ENCODE data around the gene AUTS2.

Gene AUTS2

GRCh38 chr7:70777251-70777650 lies 1179.0 kb downstream of the AUTS2 start:
- no peak for DNase-seq (ENCODE audit: low read depth)

DNA sequence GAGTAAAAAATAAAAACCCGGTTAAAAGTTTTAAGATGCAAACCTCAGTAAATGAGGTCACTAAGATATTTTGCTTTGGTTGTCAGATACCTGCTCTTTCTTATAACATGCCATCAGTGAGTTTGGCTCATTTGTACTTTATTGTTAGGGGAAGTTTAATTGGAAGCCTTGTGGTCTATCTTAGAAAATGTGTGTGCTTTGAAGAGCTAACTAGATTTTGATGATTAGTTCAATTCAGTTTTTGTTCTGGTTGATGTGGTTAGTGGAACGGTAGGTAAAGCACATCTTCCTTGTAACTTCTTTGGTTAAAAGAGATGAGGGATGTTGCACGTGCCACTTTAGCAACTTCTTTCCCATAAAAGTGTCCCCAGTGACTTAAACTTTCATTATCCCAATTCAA lies 1180.3 kb downstream of the AUTS2 start:
- DNase-seq (ENCODE audit: low read depth) = no peak

- no peak for DNase-seq (ENCODE audit: low read depth)
Measured at GRCh38 chr7:70779321-70779720, 1181.0 kb downstream of the AUTS2 start.

GRCh38 chr7:70781922-70782311 lies 1183.6 kb downstream of the AUTS2 start:
- no peak for DNase-seq (ENCODE audit: low read depth)

DNA sequence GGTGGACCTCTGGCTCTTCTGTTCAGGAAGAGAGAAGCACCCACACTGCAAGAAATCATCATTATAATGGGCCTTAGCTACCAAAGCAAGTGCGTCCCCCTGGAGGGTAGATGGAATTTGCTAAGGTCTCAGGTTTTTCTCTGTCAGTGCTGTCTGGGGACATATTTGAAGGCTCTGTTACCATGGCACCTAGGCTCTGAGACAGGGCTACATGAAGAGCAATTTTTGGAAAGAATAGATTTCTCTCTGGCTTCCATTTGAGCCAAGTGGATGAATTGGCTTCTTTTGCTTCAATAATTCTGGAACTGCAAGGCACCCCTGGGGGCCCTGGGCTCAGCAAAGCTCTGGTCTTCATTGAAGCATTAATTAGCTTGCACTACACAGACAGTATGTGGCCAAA lies 1184.5 kb downstream of the AUTS2 start:
- DNase-seq (ENCODE audit: low read depth) = no peak

DNA sequence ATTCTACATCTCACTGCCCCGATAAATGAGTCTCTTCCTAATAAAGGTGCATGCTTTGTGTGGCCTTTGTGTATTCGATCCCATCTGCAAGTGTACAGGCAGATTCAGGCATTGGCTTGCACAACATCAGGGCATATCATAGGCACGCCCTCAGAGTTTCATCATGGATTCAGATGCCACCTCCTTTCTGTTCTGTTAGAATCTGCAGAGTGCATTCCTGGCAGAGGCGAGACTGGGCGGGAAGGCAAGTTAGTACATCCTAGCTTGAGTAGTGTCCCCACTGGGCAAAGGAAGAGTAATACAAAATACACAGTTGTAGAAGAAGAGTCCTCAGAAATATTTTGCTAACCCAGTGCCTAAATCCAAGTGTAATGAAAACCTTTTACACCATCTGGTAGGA lies 1187.2 kb downstream of the AUTS2 start:
- no peak for DNase-seq (ENCODE audit: low read depth)

DNA sequence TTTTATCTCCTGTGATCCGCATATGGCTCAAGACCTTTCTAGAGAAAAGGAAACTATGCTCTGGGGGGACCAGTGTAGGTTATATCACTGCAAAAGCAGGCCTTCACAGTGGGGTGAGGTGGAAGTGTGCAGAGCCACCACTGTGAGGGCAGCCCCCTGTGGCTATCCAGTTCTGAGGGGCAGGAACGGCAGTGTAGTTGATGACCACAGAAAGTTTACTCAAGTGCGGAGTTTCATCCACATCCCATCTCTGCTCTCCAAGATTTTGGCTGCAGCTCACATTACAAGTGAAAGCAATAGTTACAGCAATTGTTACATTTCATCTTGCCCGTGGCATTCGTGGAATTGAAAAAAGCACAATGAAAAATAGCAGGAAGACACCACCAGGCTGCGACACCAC lies 1187.8 kb downstream of the AUTS2 start:
- DNase-seq (ENCODE audit: low read depth) = no peak

GRCh38 chr7:70787286-70787685 lies 1189.0 kb downstream of the AUTS2 start:
- no peak for DNase-seq (ENCODE audit: low read depth)

GRCh38 chr7:70787771-70788170 lies 1189.5 kb downstream of the AUTS2 start:
- DNase-seq (ENCODE audit: low read depth) = no peak

- peak; percentile 2 for DNase-seq (ENCODE audit: low read depth)
Measured at GRCh38 chr7:70788276-70788675, 1190.0 kb downstream of the AUTS2 start.

DNA sequence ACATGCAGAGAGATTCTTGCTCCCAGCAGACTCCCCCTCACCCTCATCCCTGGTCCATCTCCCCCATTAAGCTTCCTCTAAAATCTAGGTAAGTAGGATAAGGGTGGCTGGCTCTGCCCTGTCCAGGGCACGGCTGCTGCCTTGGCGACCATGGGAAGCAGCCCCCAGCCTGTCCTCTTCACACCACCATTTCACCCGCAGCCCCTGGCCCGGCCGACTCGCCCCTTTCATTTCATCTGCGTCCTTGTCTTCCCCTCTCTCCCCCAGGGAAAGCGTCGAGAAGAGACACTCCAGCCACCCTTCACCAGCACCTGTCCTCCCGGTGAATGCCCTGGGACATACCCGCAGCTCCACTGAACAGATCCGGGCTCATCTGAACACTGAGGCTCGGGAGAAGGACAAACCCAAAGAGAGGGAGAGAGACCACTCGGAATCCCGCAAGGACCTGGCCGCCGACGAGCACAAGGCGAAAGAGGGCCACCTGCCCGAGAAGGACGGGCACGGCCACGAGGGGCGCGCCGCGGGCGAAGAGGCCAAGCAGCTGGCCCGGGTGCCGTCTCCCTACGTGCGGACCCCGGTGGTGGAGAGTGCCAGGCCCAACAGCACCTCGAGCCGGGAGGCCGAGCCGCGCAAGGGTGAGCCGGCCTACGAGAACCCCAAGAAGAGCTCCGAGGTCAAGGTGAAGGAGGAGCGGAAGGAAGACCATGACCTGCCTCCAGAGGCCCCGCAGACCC lies 1191.4 kb downstream of the AUTS2 start:
- DNase-seq (ENCODE audit: low read depth) = no peak

- DNase-seq (ENCODE audit: low read depth) = no peak
Measured at GRCh38 chr7:70790215-70791073, 1192.2 kb downstream of the AUTS2 start.

- DNase-seq (ENCODE audit: low read depth) = no peak
Measured at GRCh38 chr7:70791341-70791740, 1193.1 kb downstream of the AUTS2 start.

DNA sequence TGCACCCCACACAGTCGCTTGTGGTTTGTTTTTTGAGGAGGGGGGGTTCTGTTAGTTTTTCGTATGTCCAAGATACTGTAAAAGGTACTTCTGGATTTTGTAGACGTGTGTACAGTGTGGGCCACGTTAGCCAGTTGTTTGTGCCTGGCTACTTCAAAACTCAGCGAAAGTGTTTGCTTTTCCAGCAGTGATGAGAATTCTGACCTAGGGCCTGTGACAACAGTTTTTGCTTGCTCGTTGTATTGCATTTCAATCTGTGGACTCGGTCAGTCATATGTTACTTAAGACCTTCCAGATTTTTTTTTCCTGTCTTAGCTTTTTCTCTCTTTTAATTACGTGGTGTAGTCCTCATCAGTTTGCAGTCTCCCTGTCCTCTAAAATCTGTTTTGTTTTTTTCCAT lies 1194.8 kb downstream of the AUTS2 start:
- DNase-seq (ENCODE audit: low read depth) = no peak

DNA sequence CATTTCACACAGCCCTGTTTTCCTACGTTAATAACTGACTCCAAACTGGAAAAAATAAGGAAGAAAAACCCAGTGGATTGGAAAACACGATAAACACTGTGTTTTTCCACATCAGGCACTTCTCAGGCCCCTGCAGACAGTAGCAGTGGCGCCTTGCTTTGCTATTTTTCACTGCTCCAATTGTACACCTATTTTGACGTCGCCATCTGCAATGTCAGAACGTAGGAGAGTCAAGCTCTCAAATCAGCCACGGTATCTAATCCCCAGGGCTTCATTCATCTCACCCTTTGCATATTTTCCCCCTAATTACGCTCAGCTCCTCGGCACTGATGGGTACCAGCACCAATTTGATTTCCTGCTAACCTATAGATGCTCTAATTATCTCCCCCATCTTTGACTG lies 1195.5 kb downstream of the AUTS2 start:
- DNase-seq (ENCODE audit: low read depth) = no peak

DNA sequence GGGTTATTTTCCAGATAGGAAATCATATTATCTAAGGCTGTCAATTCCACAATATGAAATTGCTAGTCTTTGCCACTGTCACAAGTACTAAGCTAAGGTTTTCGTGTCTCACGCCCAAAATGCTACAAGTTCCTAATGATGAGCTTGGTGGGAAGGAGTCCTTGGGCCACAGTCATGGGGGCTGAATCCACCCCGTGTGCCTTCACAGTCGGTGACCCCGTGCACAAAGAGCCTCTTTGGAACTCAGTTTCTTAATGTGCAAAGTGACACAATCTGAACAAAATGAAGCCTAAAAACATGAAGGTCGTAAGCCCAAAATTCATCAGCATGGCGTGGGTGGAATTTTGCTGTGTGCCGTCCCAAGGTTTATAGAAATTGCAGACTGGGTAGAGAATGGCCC lies 1196.7 kb downstream of the AUTS2 start:
- no peak for DNase-seq (ENCODE audit: low read depth)

DNA sequence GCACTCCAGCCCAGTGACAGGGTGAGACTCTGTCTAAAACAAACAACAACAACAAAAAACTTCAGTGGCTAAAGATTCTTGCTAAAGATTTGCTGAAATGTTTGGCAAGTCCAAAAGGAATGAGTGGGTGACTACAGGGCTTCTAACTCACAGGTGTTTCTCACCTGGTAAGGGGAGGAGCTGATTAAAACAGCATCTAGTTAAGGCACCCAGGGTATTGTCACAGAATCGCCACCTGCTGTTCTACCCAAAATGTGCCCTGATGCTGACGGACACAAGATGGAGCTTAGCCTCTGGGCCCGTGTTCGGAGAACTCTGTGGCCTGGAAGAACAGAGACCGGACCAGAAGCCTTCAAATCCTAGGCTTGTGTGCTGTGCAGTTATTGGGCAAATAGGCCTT lies 1197.7 kb downstream of the AUTS2 start:
- DNase-seq (ENCODE audit: low read depth) = no peak

DNA sequence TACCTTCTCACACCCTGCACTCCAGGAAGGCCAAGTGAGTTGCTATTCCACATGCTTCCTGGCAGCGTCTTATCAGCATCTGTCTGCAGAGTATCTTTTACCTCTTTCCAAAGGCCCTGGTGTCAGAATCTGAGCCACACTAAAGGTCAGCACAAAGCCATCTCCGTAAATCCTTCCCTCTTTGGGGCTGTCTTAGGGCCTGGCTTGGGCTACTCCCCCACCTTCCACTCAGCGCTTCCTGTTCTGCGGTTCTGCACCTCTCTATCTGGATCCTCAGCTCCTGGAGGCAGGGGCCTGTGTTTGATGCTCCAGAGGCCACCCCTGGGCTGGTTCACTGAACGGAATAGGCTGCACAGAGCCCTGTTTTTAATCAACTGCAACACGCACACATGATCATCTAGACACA lies 1198.8 kb downstream of the AUTS2 start:
- DNase-seq (ENCODE audit: low read depth) = no peak

- no peak for DNase-seq (ENCODE audit: low read depth)
Measured at GRCh38 chr7:70799841-70800405, 1201.6 kb downstream of the AUTS2 start.

DNA sequence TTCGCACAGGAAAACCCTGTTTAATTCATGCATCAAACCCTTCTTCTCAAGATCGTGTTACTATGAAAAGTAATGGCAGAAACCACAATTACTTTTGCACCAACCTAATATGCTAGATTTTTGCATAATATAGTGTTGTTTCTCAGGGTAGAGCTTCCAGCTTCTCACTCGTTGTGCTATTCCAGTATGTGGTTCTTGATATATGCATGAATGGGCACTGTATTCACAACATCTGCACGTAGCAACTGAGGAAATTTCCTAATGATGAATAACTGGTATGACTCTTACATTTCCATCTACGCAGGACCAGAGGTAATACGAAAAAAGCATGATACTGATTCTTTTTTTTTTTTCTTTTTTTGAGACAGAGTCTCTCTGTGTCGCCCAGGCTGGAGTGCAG lies 1207.1 kb downstream of the AUTS2 start:
- DNase-seq (ENCODE audit: low read depth) = no peak

DNA sequence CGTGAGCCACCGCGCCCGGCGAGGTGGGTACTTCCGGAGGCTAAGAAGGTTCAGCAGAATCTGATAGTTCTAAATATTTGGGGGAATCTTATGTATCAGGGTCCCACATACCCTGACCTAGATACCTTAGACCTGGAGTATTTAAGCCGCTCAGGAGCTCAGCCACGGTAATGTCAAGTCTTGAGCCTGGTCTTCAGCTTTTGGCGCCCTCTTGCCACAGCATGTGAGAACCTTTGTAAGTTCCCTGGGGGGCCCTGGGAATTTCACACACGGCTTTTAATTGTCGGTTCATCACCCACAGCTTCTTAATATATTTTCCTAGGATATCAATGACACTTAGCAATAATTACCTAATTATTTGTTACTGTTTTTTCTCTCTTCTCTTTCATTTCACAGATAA lies 1209.4 kb downstream of the AUTS2 start:
- DNase-seq (ENCODE audit: low read depth) = no peak

GRCh38 chr7:70808876-70809275 lies 1210.6 kb downstream of the AUTS2 start:
- no peak for DNase-seq (ENCODE audit: low read depth)

GRCh38 chr7:70810558-70811139 lies 1212.4 kb downstream of the AUTS2 start:
- DNase-seq (ENCODE audit: low read depth) = no peak

Data from ELR (cell line).